Measurements from ENCODE around the gene SPI1. TPM values are rescaled to one million over a fixed set of nuclear protein-coding genes. Genes with fewer than 3 reads are reported as not detected.
A peak's percentile ranks its signal among the peaks of the same experiment; 100 is the strongest.

SPI1 gene
- total RNA-seq, 1 donor from 2014 or later: not detected

GRCh38 chr11:47355283-47356128 lies 22.8 kb downstream of the SPI1 start:
- H3K79me2 ChIP-seq (ENCODE audit: insufficient read depth, low read length): no peaks in the 10 kb centered on the region
- H3K27ac Mint-ChIP-seq (ENCODE audit: unreplicated experiment): peak overlapping the region; percentile 45

GRCh38 chr11:47354913-47355282 lies 23.4 kb downstream of the SPI1 start:
- H3K4me3 ChIP-seq (ENCODE audit: insufficient read depth, low read depth, low read length): no peak overlapping the region
- peak overlapping the region; percentile 45 for H3K27ac Mint-ChIP-seq (ENCODE audit: unreplicated experiment)
- H3K36me3 ChIP-seq (ENCODE audit: insufficient read depth, low read length): no peaks in the 10 kb centered on the region
- H4K20me1 ChIP-seq (ENCODE audit: insufficient read depth, low read length): no peaks in the 10 kb centered on the region
- H3K27me3 ChIP-seq (ENCODE audit: insufficient read depth, low read length): no peaks in the 10 kb centered on the region
- FAIRE-seq: no peak
- no peaks in the 10 kb centered on the region for H3K4me1 ChIP-seq (ENCODE audit: insufficient read depth, low read length)
- peaks cover 1% of the 10 kb centered on the region for H3K36me3 Mint-ChIP-seq (ENCODE audit: low read depth, unreplicated experiment)
- H2AFZ ChIP-seq (ENCODE audit: low read depth, low read length): peak overlapping the region; percentile 81
- H3K9me3 ChIP-seq (ENCODE audit: insufficient read depth, low read depth, low read length): no peaks in the 10 kb centered on the region
- H3K4me3 Mint-ChIP-seq (ENCODE audit: unreplicated experiment): peak overlapping the region; percentile 70
- peak overlapping the region; percentile 75 for H3K4me2 ChIP-seq (ENCODE audit: low read length)
- no peaks in the 10 kb centered on the region for H3K79me2 ChIP-seq (ENCODE audit: insufficient read depth, low read length)
- no peaks in the 10 kb centered on the region for H3K4me1 Mint-ChIP-seq (ENCODE audit: low read depth, unreplicated experiment)
- no peak for DNase-seq (ENCODE audit: low read depth)
- H3K9ac ChIP-seq (ENCODE audit: low read length): no peak overlapping the region
- H3K27me3 Mint-ChIP-seq (ENCODE audit: low read depth, unreplicated experiment): no peaks in the 10 kb centered on the region
- no peak for TF ChIP-seq CTCF (IDR thresholded peaks at IDR 0.05; ENCODE audit: insufficient read depth, low read depth, low read length)
- TF ChIP-seq EZH2 (IDR thresholded peaks at IDR 0.05; ENCODE audit: insufficient read depth, low read length): no peak
- H3K27ac ChIP-seq (ENCODE audit: low read depth, low read length): no peak overlapping the region
- no peaks in the 10 kb centered on the region for H3K9me3 Mint-ChIP-seq (ENCODE audit: unreplicated experiment)

More at GRCh38 chr11:47355283-47356128, 22.8 kb downstream of the SPI1 start:
- Histone ChIP-seq H4K20me1 (ENCODE audit: insufficient read depth, low read length) (no peaks in the 10 kb centered on the region), H3K4me3 (ENCODE audit: insufficient read depth, low read depth, low read length) (no peak overlapping the region), H3K36me3 (ENCODE audit: insufficient read depth, low read length) (no peaks in the 10 kb centered on the region), H3K9me3 (ENCODE audit: insufficient read depth, low read depth, low read length) (no peaks in the 10 kb centered on the region), H2AFZ (ENCODE audit: low read depth, low read length) (peak overlapping the region; percentile 81), H3K27ac (ENCODE audit: low read depth, low read length) (no peak overlapping the region), H3K9ac (ENCODE audit: low read length) (no peak overlapping the region), H3K27me3 (ENCODE audit: insufficient read depth, low read length) (no peaks in the 10 kb centered on the region), H3K4me1 (ENCODE audit: insufficient read depth, low read length) (no peaks in the 10 kb centered on the region), H3K4me2 (ENCODE audit: low read length) (peak overlapping the region; percentile 75)
- no peaks in the 10 kb centered on the region for H3K9me3 Mint-ChIP-seq (ENCODE audit: unreplicated experiment)
- H3K27me3 Mint-ChIP-seq (ENCODE audit: low read depth, unreplicated experiment): no peaks in the 10 kb centered on the region
- H3K4me3 Mint-ChIP-seq (ENCODE audit: unreplicated experiment): peak overlapping the region; percentile 70
- FAIRE-seq (no peak), DNase-seq (ENCODE audit: low read depth) (peak; percentile 71)
- TF ChIP-seq EZH2 (IDR thresholded peaks at IDR 0.05; ENCODE audit: insufficient read depth, low read length) (no peak), CTCF (IDR thresholded peaks at IDR 0.05; ENCODE audit: insufficient read depth, low read depth, low read length) (peak; percentile 82)
- H3K36me3 Mint-ChIP-seq (ENCODE audit: low read depth, unreplicated experiment): peaks cover 1% of the 10 kb centered on the region
- no peaks in the 10 kb centered on the region for H3K4me1 Mint-ChIP-seq (ENCODE audit: low read depth, unreplicated experiment)

All from astrocyte (in vitro differentiated cells and primary cell).